ENCODE data around the gene CREB3L2. TPM values are rescaled to one million over a fixed set of nuclear protein-coding genes. Genes with fewer than 3 reads are reported as not detected.
"Not testable (repeated sequence)": the region's sequence is repeated elsewhere in the genome, so short reads cannot be mapped to it uniquely, and the experiment has no call there.

CREB3L2 gene
- total RNA-seq, 1 experiment from 2014 or later, result 18.1 TPM

DNA sequence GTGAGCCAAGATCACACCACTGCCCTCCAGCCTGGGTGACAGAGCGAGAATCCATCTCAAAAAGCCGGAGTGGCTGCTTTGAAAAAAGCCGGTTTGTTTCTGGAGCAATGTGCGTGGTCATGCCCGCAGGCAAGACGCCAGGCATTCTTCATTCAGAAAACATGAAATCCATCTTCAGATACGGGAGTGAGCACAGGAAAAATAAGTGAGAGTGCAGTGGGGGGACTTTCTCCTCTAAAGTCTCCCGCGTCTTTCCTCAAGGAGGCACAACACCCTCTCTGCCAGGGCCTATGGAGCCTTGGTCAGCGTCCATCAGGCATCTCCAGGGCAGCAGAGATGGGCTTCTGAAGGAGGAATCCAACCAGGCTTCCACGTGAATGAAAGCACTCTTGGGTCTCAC is 92.8 kb downstream of the CREB3L2 start:
- no peak overlapping the region for H2AFZ ChIP-seq (ENCODE audit: low read length)
- H3K27ac ChIP-seq (ENCODE audit: low read length), result no peak overlapping the region
- H3K9me3 ChIP-seq (ENCODE audit: low read length), result no peaks in the 10 kb centered on the region
- ChIA-PET CTCF (no interaction called here), POLR2A (ENCODE audit: unreplicated experiment) (no interaction called here)
- TF ChIP-seq EZH2phosphoT487 (IDR thresholded peaks at IDR 0.05; ENCODE audit: borderline replicate concordance, low read length) (no peak), EZH2 (IDR thresholded peaks at IDR 0.05; ENCODE audit: low read length, unreplicated experiment) (no peak)
- TF ChIP-seq, protein P1, sequence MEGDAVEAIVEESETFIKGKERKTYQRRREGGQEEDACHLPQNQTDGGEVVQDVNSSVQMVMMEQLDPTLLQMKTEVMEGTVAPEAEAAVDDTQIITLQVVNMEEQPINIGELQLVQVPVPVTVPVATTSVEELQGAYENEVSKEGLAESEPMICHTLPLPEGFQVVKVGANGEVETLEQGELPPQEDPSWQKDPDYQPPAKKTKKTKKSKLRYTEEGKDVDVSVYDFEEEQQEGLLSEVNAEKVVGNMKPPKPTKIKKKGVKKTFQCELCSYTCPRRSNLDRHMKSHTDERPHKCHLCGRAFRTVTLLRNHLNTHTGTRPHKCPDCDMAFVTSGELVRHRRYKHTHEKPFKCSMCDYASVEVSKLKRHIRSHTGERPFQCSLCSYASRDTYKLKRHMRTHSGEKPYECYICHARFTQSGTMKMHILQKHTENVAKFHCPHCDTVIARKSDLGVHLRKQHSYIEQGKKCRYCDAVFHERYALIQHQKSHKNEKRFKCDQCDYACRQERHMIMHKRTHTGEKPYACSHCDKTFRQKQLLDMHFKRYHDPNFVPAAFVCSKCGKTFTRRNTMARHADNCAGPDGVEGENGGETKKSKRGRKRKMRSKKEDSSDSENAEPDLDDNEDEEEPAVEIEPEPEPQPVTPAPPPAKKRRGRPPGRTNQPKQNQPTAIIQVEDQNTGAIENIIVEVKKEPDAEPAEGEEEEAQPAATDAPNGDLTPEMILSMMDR (conservative IDR thresholded peaks at IDR 0.05; ENCODE audit: low read depth, low read length), result no peak
- H3K36me3 ChIP-seq (ENCODE audit: low read depth, low read length), result peaks cover 7% of the 10 kb centered on the region
- DNase-seq (no peak), ATAC-seq (no peak)
- no peaks in the 10 kb centered on the region for H4K20me1 ChIP-seq (ENCODE audit: low read length)
- no peak overlapping the region for H3K9ac ChIP-seq (ENCODE audit: low read length)
- H3F3A ChIP-seq (ENCODE audit: low read length, unreplicated experiment), result no peaks in the 10 kb centered on the region
- no peaks in the 10 kb centered on the region for H3K4me1 ChIP-seq (ENCODE audit: insufficient read depth, low read length)
- no peaks in the 10 kb centered on the region for H3K27me3 ChIP-seq (ENCODE audit: low read length)
- H3K79me2 ChIP-seq (ENCODE audit: low read length), result no peaks in the 10 kb centered on the region
- intact Hi-C loops (cut with micrococcal nuclease), result loop anchor here (10.0 kb wide), 1 partner anchor 1034 kb away; no protein-coding TSS in a partner anchor
- H3K4me3 ChIP-seq (ENCODE audit: low read length), result no peak overlapping the region
- no TSS peak for BruUV-seq (replicated peaks)
- no peaks in the 10 kb centered on the region for H3K9me2 ChIP-seq (replicated peaks; ENCODE audit: low read length)
- no peak overlapping the region for H3K4me2 ChIP-seq (ENCODE audit: low read length)

DNA sequence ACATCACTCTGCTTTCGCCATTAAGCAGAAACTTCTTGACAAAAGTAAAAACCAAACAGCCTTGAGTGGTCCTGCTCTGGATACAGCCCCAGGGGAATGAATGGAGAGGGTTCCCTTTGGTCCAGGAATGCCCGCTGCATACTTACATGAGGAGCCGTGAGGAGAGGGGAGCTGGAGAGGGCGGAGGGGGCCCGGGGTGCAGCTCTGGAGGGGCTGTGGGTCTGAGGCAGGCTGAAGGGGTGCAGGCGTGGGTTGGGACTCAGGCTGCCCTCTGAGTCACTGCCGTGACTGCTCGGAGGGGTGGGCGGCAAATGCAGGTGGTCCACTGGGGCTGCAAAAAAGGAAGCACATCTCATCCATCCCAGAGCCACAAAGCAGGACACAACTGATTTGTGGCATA is 93.8 kb downstream of the CREB3L2 start:
- DNase-seq, result no peak
- no peaks in the 10 kb centered on the region for H3K9me2 ChIP-seq (replicated peaks; ENCODE audit: low read length)
- no TSS peak for BruUV-seq (replicated peaks)
- H3K27ac ChIP-seq (ENCODE audit: low read length), result no peak overlapping the region
- no peak overlapping the region for H2AFZ ChIP-seq (ENCODE audit: low read length)
- no peaks in the 10 kb centered on the region for H4K20me1 ChIP-seq (ENCODE audit: low read length)
- H3K27me3 ChIP-seq (ENCODE audit: low read length), result no peaks in the 10 kb centered on the region
- H3K9me3 ChIP-seq (ENCODE audit: low read length), result no peaks in the 10 kb centered on the region
- H3K36me3 ChIP-seq (ENCODE audit: low read depth, low read length), result peaks cover 11% of the 10 kb centered on the region
- TF ChIP-seq, protein P1 (conservative IDR thresholded peaks at IDR 0.05; ENCODE audit: low read depth, low read length), result no peak
- TF ChIP-seq EZH2 (IDR thresholded peaks at IDR 0.05; ENCODE audit: low read length, unreplicated experiment) (no peak), EZH2phosphoT487 (IDR thresholded peaks at IDR 0.05; ENCODE audit: borderline replicate concordance, low read length) (no peak)
- H3K9ac ChIP-seq (ENCODE audit: low read length), result no peak overlapping the region
- intact Hi-C loops (cut with micrococcal nuclease), result loop anchor here (10.0 kb wide), 1 partner anchor 1033 kb away; no protein-coding TSS in a partner anchor
- H3K4me1 ChIP-seq (ENCODE audit: insufficient read depth, low read length), result no peaks in the 10 kb centered on the region; the same call in 1 of the 2 replicates
- H3F3A ChIP-seq (ENCODE audit: low read length, unreplicated experiment), result no peaks in the 10 kb centered on the region
- no peak overlapping the region for H3K4me3 ChIP-seq (ENCODE audit: low read length)
- no peaks in the 10 kb centered on the region for H3K79me2 ChIP-seq (ENCODE audit: low read length)
- POLR2A ChIA-PET (ENCODE audit: unreplicated experiment), result no interaction called here
- ATAC-seq, result no peak
- CTCF ChIA-PET, result interaction anchor here (0.7 kb wide), 1 partner anchor 100 kb away, joined by 3 read pairs; no protein-coding TSS in a partner anchor
- H3K4me2 ChIP-seq (ENCODE audit: low read length), result no peak overlapping the region

DNA sequence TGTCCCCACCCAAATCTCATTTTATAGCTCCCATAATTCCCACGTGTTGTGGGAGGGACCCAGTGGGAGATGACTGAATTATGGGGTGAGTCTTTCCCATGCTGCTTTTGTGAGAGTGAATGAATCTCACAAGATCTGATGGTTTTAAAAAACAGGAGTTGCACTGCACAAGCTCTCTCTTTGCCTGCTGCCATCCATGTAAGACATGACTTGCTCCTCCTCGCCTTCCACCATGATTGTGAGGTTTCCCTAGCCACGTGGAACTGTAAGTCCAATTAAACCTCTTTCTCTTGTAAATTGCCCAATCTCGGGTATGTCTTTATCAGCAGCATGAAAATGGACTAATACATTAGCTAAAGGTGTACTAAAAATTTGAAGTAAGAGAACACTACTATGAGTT is 95.2 kb downstream of the CREB3L2 start:
- H2AFZ ChIP-seq (ENCODE audit: low read length); H3K9me2 ChIP-seq (replicated peaks; ENCODE audit: low read length); POLR2A ChIA-PET (ENCODE audit: unreplicated experiment); H4K20me1 ChIP-seq (ENCODE audit: low read length); H3K27me3 ChIP-seq (ENCODE audit: low read length); DNase-seq; BruUV-seq (replicated peaks); H3K9me3 ChIP-seq (ENCODE audit: low read length); H3K9ac ChIP-seq (ENCODE audit: low read length); H3K4me3 ChIP-seq (ENCODE audit: low read length); H3F3A ChIP-seq (ENCODE audit: low read length, unreplicated experiment); H3K4me2 ChIP-seq (ENCODE audit: low read length); H3K4me1 ChIP-seq (ENCODE audit: insufficient read depth, low read length); H3K79me2 ChIP-seq (ENCODE audit: low read length); H3K27ac ChIP-seq (ENCODE audit: low read length); CTCF ChIA-PET; ATAC-seq: not testable (repeated sequence)
- H3K36me3 ChIP-seq (ENCODE audit: low read depth, low read length), result peaks cover 13% of the 10 kb centered on the region
- intact Hi-C loops (cut with micrococcal nuclease), result loop anchor here (10.0 kb wide), 1 partner anchor 1032 kb away; no protein-coding TSS in a partner anchor

All from PC-3 (cell line).